Peyer's patch (tissue), 4 donors: ENCODE measurements around the gene NPHP1.
"Not testable (repeated sequence)": the region's sequence is repeated elsewhere in the genome, so short reads cannot be mapped to it uniquely, and the experiment has no call there.

Experiments
- POLR2A ChIP-seq, 2 donors: fragments of 450-650 bp; IDR thresholded peaks; one replicate each; pipeline ENCODE4 v1.5.1; 2017; ENCODE audit warnings: antibody characterized with exemption in 2 of 2, mild to moderate bottlenecking in 2 of 2, moderate library complexity in 2 of 2
- TF ChIP-seq, protein P1 (sequence below), 6 experiments: fragments of 450-650 bp in 4 of 6; fragments of 200-600 bp in 2 of 6; sonication (generic) in 1 of 6; IDR thresholded peaks; one replicate each; pipeline ENCODE4 v1.5.1; 2017 to 2019; ENCODE audit warnings: antibody characterized with exemption in 6 of 6, mild to moderate bottlenecking in 3 of 6, moderate library complexity in 1 of 6

DNA sequence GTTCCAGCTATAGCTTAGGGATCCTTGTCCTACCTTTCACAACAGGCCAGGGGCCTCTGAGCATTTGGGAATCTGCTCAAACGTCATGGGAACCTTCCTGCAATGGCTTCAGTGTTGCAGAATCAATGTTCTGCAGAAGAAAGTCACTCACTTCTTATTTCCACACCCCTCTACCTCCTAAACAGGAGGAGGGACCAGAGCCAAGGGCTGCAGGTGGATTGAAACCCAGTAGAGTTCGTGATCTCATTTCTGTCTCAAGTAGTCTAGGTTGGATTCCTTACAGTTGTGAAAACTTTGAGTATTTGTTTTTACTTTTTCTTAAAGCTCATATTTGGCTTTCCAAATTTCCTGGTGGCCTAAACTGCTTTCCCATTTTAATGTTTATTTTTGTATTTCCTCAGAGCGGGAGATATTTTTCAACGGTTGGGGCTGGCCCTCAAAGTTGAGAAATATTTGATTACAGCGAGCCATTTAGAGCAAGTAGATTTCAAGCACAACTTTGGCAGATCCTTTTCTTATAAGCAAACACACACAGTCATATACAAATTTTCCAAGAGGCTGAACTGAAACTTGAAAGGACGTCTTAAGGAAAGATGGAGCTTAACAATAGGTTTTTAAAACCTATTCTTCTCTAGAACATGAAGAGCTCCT lies 109.8 kb downstream of the NPHP1 start:
- TF ChIP-seq POLR2A (IDR thresholded peaks at IDR 0.05): not testable (repeated sequence)
- TF ChIP-seq, protein P1, sequence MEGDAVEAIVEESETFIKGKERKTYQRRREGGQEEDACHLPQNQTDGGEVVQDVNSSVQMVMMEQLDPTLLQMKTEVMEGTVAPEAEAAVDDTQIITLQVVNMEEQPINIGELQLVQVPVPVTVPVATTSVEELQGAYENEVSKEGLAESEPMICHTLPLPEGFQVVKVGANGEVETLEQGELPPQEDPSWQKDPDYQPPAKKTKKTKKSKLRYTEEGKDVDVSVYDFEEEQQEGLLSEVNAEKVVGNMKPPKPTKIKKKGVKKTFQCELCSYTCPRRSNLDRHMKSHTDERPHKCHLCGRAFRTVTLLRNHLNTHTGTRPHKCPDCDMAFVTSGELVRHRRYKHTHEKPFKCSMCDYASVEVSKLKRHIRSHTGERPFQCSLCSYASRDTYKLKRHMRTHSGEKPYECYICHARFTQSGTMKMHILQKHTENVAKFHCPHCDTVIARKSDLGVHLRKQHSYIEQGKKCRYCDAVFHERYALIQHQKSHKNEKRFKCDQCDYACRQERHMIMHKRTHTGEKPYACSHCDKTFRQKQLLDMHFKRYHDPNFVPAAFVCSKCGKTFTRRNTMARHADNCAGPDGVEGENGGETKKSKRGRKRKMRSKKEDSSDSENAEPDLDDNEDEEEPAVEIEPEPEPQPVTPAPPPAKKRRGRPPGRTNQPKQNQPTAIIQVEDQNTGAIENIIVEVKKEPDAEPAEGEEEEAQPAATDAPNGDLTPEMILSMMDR (IDR thresholded peaks at IDR 0.05): not testable (repeated sequence)
